HCT116 (cell line): ENCODE measurements around the gene IDUA. TPM values are rescaled to one million over a fixed set of nuclear protein-coding genes. Genes with fewer than 3 reads are reported as not detected.

Source experiments
- ATAC-seq: fragments of 200-7000 bp; cut with Tn5 transposase; 2 replicates; pipeline ENCODE4 v1.9.1; 2020; ENCODE audit warnings: mild to moderate bottlenecking, moderate library complexity
- BruUV-seq: library from RNA; stranded (reverse); fragments of 400-500 nt; replicated peaks from 2 replicates; lab custom pipeline; 2021; lab: Mats Ljungman, UMichigan
- CTCF ChIA-PET: fragments of 300-600 bp; sonication (Branson Sonifier 250); formaldehyde crosslinking; loops from one replicate; lab custom pipeline; 2021; ENCODE audit warnings: antibody characterized with exemption; lab: Charles Lee
- POLR2A ChIA-PET: fragments of 300-600, 350-600 bp; sonication (Branson Sonifier 250); formaldehyde crosslinking; loops from one replicate; lab custom pipeline; 2021; ENCODE audit warnings: antibody characterized with exemption; lab: Charles Lee
- RAD21 ChIA-PET, 2 experiments: fragments of 300-600 bp; sonication (Branson Sonifier 250); formaldehyde crosslinking; loops; one replicate each; lab custom pipeline; 2023; ENCODE audit warnings: low total read pairs in 2 of 2; ENCODE audit not compliant: uncharacterized antibody in 2 of 2, unreplicated experiment in 2 of 2, low non-redundant PET in 1 of 2; lab: Charles Lee
- DNase-seq: peaks from one replicate; pipeline ENCODE4 v3.0.0-alpha.2; 2010; ENCODE audit warnings: low read depth, low spot score
- H2AFZ ChIP-seq: fragments of 200-600 bp; shearing (Covaris generic), sonication (generic); 2 replicates; pipeline ENCODE4 v1.6.1; 2017; ENCODE audit warnings: low read depth, mixed run types, mixed read lengths, antibody characterized with exemption, low read length; ENCODE audit not compliant: poor library complexity, severe bottlenecking
- H3K27ac ChIP-seq: 2 replicates; pipeline ENCODE4 v1.5.1; 2012; ENCODE audit warnings: low read depth, low read length
- H3K27me3 ChIP-seq: fragments of 200-600 bp; sonication (generic); 2 replicates; pipeline ENCODE4 v1.6.1; 2016; ENCODE audit warnings: mixed run types, low read length, mixed read lengths; ENCODE audit not compliant: insufficient read depth
- H3K36me3 ChIP-seq, 2 experiments: fragments of 200-500 bp in 1 of 2; fragments of 200-600 bp in 1 of 2; sonication (Bioruptor generic) in 1 of 2; sonication (generic) in 1 of 2; 2 replicates each; pipeline versions ENCODE4 v1.5.1 to v1.6.1; 2014 to 2016; ENCODE audit warnings: low read length in 2 of 2, inconsistent platforms in 1 of 2, mixed read lengths in 1 of 2, mixed run types in 1 of 2; ENCODE audit not compliant: insufficient read depth in 2 of 2, control insufficient read depth in 1 of 2
- H3K4me1 ChIP-seq, 2 experiments: fragments of 200-600 bp in 1 of 2; sonication (generic) in 1 of 2; 2 replicates each; pipeline versions ENCODE4 v1.5.1 to v1.6.1; 2012 to 2017; ENCODE audit warnings: low read length in 2 of 2, inconsistent platforms in 1 of 2, mild to moderate bottlenecking in 1 of 2, mixed read lengths in 1 of 2, mixed run types in 1 of 2, moderate library complexity in 1 of 2; ENCODE audit not compliant: insufficient read depth in 2 of 2, control insufficient read depth in 1 of 2
- H3K4me2 ChIP-seq: fragments of 200-600 bp; sonication (generic); 2 replicates; pipeline ENCODE4 v1.6.1; 2017; ENCODE audit warnings: mixed run types, low read length, mixed read lengths
- H3K4me3 ChIP-seq, 2 experiments: fragments of 200-600 bp in 1 of 2; sonication (generic) in 1 of 2; replicated peaks in 1 of 2; 2 replicates each; pipeline ENCODE4 v1.5.1; 2011 to 2016; ENCODE audit warnings: low read length in 2 of 2, control low read depth in 1 of 2, low read depth in 1 of 2, mild to moderate bottlenecking in 1 of 2, mixed read lengths in 1 of 2, mixed run types in 1 of 2
- H3K79me2 ChIP-seq: fragments of 200-600 bp; sonication (generic); 2 replicates; pipeline ENCODE4 v1.6.1; 2017; ENCODE audit warnings: mild to moderate bottlenecking, mixed run types, low read length, moderate library complexity, mixed read lengths; ENCODE audit not compliant: insufficient read depth
- H3K9ac ChIP-seq: fragments of 200-600 bp; sonication (generic); 2 replicates; pipeline ENCODE4 v1.6.1; 2016; ENCODE audit warnings: low read length, mixed read lengths
- H3K9me2 ChIP-seq: fragments of 200-600 bp; sonication (generic), shearing (Covaris generic); 2 replicates; pipeline ENCODE4 v1.6.1; 2017; ENCODE audit warnings: mixed run types, mild to moderate bottlenecking, moderate library complexity; ENCODE audit not compliant: insufficient read depth
- H3K9me3 ChIP-seq, 2 experiments: fragments of 200-500 bp in 1 of 2; fragments of 200-600 bp in 1 of 2; sonication (Bioruptor generic) in 1 of 2; sonication (generic) in 1 of 2; 2 replicates each; pipeline ENCODE4 v1.6.1; 2014 to 2017; ENCODE audit warnings: low read length in 2 of 2, mixed read lengths in 2 of 2, inconsistent platforms in 1 of 2, low read depth in 1 of 2, mild to moderate bottlenecking in 1 of 2, mixed run types in 1 of 2, moderate library complexity in 1 of 2; ENCODE audit not compliant: control insufficient read depth in 1 of 2, insufficient read depth in 1 of 2
- H4K20me1 ChIP-seq: fragments of 200-600 bp; sonication (generic), shearing (Covaris generic); 2 replicates; pipeline ENCODE4 v1.6.1; 2017; ENCODE audit warnings: mixed run types, mild to moderate bottlenecking, moderate library complexity; ENCODE audit not compliant: insufficient read depth
- CEBPB ChIP-seq: IDR thresholded peaks from 2 replicates; pipeline ENCODE4 v1.6.1; 2012; ENCODE audit warnings: low read depth
- EGR1 ChIP-seq: IDR thresholded peaks from 2 replicates; pipeline ENCODE4 v1.6.1; 2012; ENCODE audit warnings: low read depth
- EZH2phosphoT487 ChIP-seq: fragments of 200-600 bp; IDR thresholded peaks from 2 replicates; pipeline ENCODE4 v1.6.1; 2018; ENCODE audit warnings: antibody characterized with exemption, borderline replicate concordance
- FOSL1 ChIP-seq: IDR thresholded peaks from 2 replicates; pipeline ENCODE4 v1.6.1; 2012; ENCODE audit warnings: low read depth
- MAX ChIP-seq: IDR thresholded peaks from 2 replicates; pipeline ENCODE4 v1.6.1; 2012
- POLR2A ChIP-seq: IDR thresholded peaks from 2 replicates; pipeline ENCODE4 v1.7.0; 2011; ENCODE audit warnings: borderline replicate concordance; ENCODE audit not compliant: insufficient read depth, insufficient read length; ENCODE audit errors: extremely low read depth
- RAD21 ChIP-seq: IDR thresholded peaks from 2 replicates; pipeline ENCODE4 v1.6.1; 2012; ENCODE audit warnings: low read depth, mild to moderate bottlenecking
- REST ChIP-seq: IDR thresholded peaks from 2 replicates; pipeline ENCODE4 v1.6.1; 2012; ENCODE audit warnings: low read depth
- SP1 ChIP-seq: IDR thresholded peaks from 2 replicates; pipeline ENCODE4 v1.6.1; 2012; ENCODE audit warnings: low read depth
- SRF ChIP-seq: IDR thresholded peaks from 2 replicates; pipeline ENCODE4 v1.6.1; 2012; ENCODE audit warnings: low read depth
- TCF7L2 ChIP-seq: IDR thresholded peaks from 2 replicates; pipeline ENCODE4 v1.7.0; 2011; ENCODE audit warnings: borderline replicate concordance, inconsistent platforms; ENCODE audit not compliant: insufficient read depth, insufficient read length; ENCODE audit errors: extremely low read depth
- YY1 ChIP-seq: IDR thresholded peaks from 2 replicates; pipeline ENCODE4 v1.6.1; 2011; ENCODE audit warnings: low read length, low read depth, moderate library complexity, mild to moderate bottlenecking; ENCODE audit not compliant: insufficient replicate concordance; ENCODE audit errors: extremely low read depth
- ZFX ChIP-seq: fragments of 450-650 bp; IDR thresholded peaks from 2 replicates; pipeline ENCODE4 v1.6.1; 2017
- intact Hi-C: fragments of 100-400 bp; cut with micrococcal nuclease; formaldehyde crosslinking; loops from 2 replicates; pipeline ENCODE4 v1.10.0; 2022
- total RNA-seq: library from RNA; stranded (reverse); gene quantifications from one replicate; pipeline ENCODE4 v1.2.1, GENCODE V29; 2021; ENCODE audit not compliant: unreplicated experiment

The IDUA gene
- total RNA-seq, 1 experiment from 2014 or later = 28.2 TPM

- ChIA-PET POLR2A (no interaction called here), CTCF (no interaction called here)
These were observed 54.5 kb downstream of the IDUA start for GRCh38 chr4:1041147-1041935.

GRCh38 chr4:1041936-1042330 is 55.1 kb downstream of the IDUA start:
- Histone ChIP-seq H3K4me2 (peak overlapping the region; percentile 69), H3K27me3 (no peaks in the 10 kb centered on the region), H3K79me2 (no peaks in the 10 kb centered on the region), H2AFZ (peak overlapping the region; percentile 16), H3K27ac (peak overlapping the region; percentile 65), H3K9me2 (no peaks in the 10 kb centered on the region), H4K20me1 (no peaks in the 10 kb centered on the region), H3K4me1 (peaks cover 58 to 83% of the 10 kb centered on the region in 2 experiments), H3K9ac (peak overlapping the region; percentile 41; the same call in 1 of the 2 replicates), H3K4me3 (peak overlapping the region in 1 of 2 experiments; percentile 33; a peak in 1 of 4 replicates), H3K9me3 (no peaks in the 10 kb centered on the region), H3K36me3 (no peaks in the 10 kb centered on the region)
- no peak for TF ChIP-seq YY1
- no peak for TF ChIP-seq POLR2A
- TF ChIP-seq EZH2phosphoT487 = no peak
- no peak for TF ChIP-seq CEBPB
- TF ChIP-seq MAX = no peak
- no peak for TF ChIP-seq ZFX
- TF ChIP-seq FOSL1 = no peak
- TF ChIP-seq SP1 = no peak
- no peak for TF ChIP-seq REST
- TF ChIP-seq RAD21 = no peak
- no peak for TF ChIP-seq EGR1
- ChIA-PET RAD21 (no interaction called here), POLR2A (no interaction called here), CTCF (no interaction called here)
- DNase-seq (no peak), ATAC-seq (no peak)
- no TSS peak for BruUV-seq
- intact Hi-C loops = no loop called here

More at GRCh38 chr4:1041147-1041935, 54.5 kb downstream of the IDUA start:
- ATAC-seq (0 out of 2 replicates have a peak, but pooled peaks have one; percentile 10), DNase-seq (no peak)
- no peaks in the 10 kb centered on the region for H3K9me2 ChIP-seq
- H3K9ac ChIP-seq = peak overlapping the region; percentile 41; the same call in 1 of the 2 replicates
- no peaks in the 10 kb centered on the region for H3K27me3 ChIP-seq
- peaks cover 58 to 77% of the 10 kb centered on the region in 2 experiments for H3K4me1 ChIP-seq
- H3K9me3 ChIP-seq = no peaks in the 10 kb centered on the region
- TF ChIP-seq SRF (no peak), MAX (no peak), TCF7L2 (no peak), POLR2A (no peak), RAD21 (no peak)
- BruUV-seq = no TSS peak
- intact Hi-C loops = no loop called here
- RAD21 ChIA-PET = no interaction called here
- no peaks in the 10 kb centered on the region for H4K20me1 ChIP-seq
- H3K27ac ChIP-seq = peak overlapping the region; percentile 65
- H3K36me3 ChIP-seq = no peaks in the 10 kb centered on the region
- peak overlapping the region; percentile 16 for H2AFZ ChIP-seq
- peak overlapping the region; percentile 69 for H3K4me2 ChIP-seq
- peak overlapping the region in 1 of 2 experiments; percentile 33; a peak in 1 of 4 replicates for H3K4me3 ChIP-seq
- H3K79me2 ChIP-seq = no peaks in the 10 kb centered on the region
